GM12878 (cell line): ENCODE measurements around the gene PTCD2. TPM values are rescaled to one million over a fixed set of nuclear protein-coding genes. Genes with fewer than 3 reads are reported as not detected.

Source experiments
- ATAC-seq: fragments of 200-7000 bp; cut with Tn5 transposase; 3 replicates; pipeline ENCODE4 v1.9.1; 2020; ENCODE audit warnings: mild to moderate bottlenecking, moderate library complexity
- BruUV-seq: library from RNA; stranded (reverse); fragments of 400-500 nt; replicated peaks from 2 replicates; lab custom pipeline; 2021; lab: Mats Ljungman, UMichigan
- CTCF ChIA-PET: fragments of 300-600 bp; sonication (Branson Sonifier 250); formaldehyde crosslinking; extraction: SDS; loops from one replicate; lab custom pipeline; 2021; ENCODE audit warnings: inconsistent platforms; lab: Yijun Ruan, JAX
- POLR2A ChIA-PET: fragments of 350-600 bp; formaldehyde crosslinking; extraction: SDS; loops from one replicate; lab custom pipeline; 2021; ENCODE audit warnings: inconsistent platforms; lab: Charles Lee
- RAD21 ChIA-PET: fragments of 300-600 bp; sonication (Branson Sonifier 250); formaldehyde crosslinking; loops from one replicate; lab custom pipeline; 2023; ENCODE audit warnings: antibody characterized with exemption; ENCODE audit not compliant: unreplicated experiment; lab: Charles Lee
- SMC1A ChIA-PET: fragments of 300-600 bp; sonication (Branson Sonifier 250); formaldehyde crosslinking; loops from one replicate; lab custom pipeline; 2023; ENCODE audit not compliant: unreplicated experiment, uncharacterized antibody; lab: Charles Lee
- DNase-seq: peaks from one replicate; pipeline ENCODE4 v3.0.0-alpha.2; 2011; ENCODE audit warnings: low read depth, low spot score
- FAIRE-seq: peaks from 3 replicates; lab custom pipeline; 2011; peaks lifted over from hg19 to GRCh38; lab: Jason Lieb, UNC
- H2AFZ ChIP-seq: 2 replicates; pipeline ENCODE4 v1.6.0; 2011; ENCODE audit warnings: low read depth, low read length, control low read depth; ENCODE audit not compliant: control insufficient read depth
- H3K27ac ChIP-seq: 2 replicates; pipeline ENCODE4 v1.5.1; 2011; ENCODE audit warnings: control low read depth; ENCODE audit not compliant: control insufficient read depth, insufficient read depth
- H3K27me3 ChIP-seq, 2 experiments: replicated peaks in 1 of 2; 2 replicates each; pipeline versions ENCODE4 v1.6.0 to v1.6.1; 2011; ENCODE audit warnings: low read length in 1 of 2; ENCODE audit not compliant: control insufficient read depth in 2 of 2, insufficient read depth in 2 of 2
- H3K36me3 ChIP-seq, 2 experiments: 2 replicates each; pipeline ENCODE4 v1.5.1; 2011; ENCODE audit warnings: low read length in 1 of 2; ENCODE audit not compliant: control insufficient read depth in 2 of 2, insufficient read depth in 2 of 2
- H3K4me1 ChIP-seq: 2 replicates; pipeline ENCODE4 v1.6.1; 2011; ENCODE audit warnings: mild to moderate bottlenecking, low read length, moderate library complexity, mixed read lengths; ENCODE audit not compliant: control insufficient read depth, insufficient read depth
- H3K4me2 ChIP-seq: 2 replicates; pipeline ENCODE4 v1.6.0; 2011; ENCODE audit warnings: control low read depth; ENCODE audit not compliant: control insufficient read depth, insufficient read depth
- H3K4me3 ChIP-seq: fragments of 200-600 bp; sonication (generic); 2 replicates; pipeline ENCODE4 v1.5.1; 2016
- H3K79me2 ChIP-seq: 2 replicates; pipeline ENCODE4 v1.6.0; 2011; ENCODE audit warnings: low read length; ENCODE audit not compliant: control insufficient read depth, insufficient read depth
- H3K9ac ChIP-seq: 2 replicates; pipeline ENCODE4 v1.8.0; 2011; ENCODE audit warnings: low read length, control low read depth, mixed read lengths; ENCODE audit not compliant: control insufficient read depth, insufficient read depth
- H3K9me3 ChIP-seq: replicated peaks from 3 replicates; pipeline ENCODE4 v1.5.1; 2011; ENCODE audit warnings: mild to moderate bottlenecking, low read length; ENCODE audit not compliant: control insufficient read depth, insufficient read depth
- H4K20me1 ChIP-seq: 2 replicates; pipeline ENCODE4 v1.6.0; 2011; ENCODE audit not compliant: control insufficient read depth, insufficient read depth
- CEBPB ChIP-seq, 2 experiments: fragments of 150-350 bp in 1 of 2; IDR thresholded peaks; 2 replicates each; pipeline ENCODE4 v1.6.1; 2012 to 2014; ENCODE audit warnings: low read depth in 2 of 2, low read length in 2 of 2, borderline replicate concordance in 1 of 2, inconsistent platforms in 1 of 2
- EP300 ChIP-seq, 2 experiments: fragments of 150-350 bp in 1 of 2; IDR thresholded peaks; 2 replicates each; pipeline ENCODE4 v1.6.1; 2011 to 2012; ENCODE audit warnings: low read depth in 2 of 2, low read length in 2 of 2, borderline replicate concordance in 1 of 2, improper control_type of control experiment in 1 of 2, inconsistent platforms in 1 of 2; ENCODE audit not compliant: control insufficient read depth in 1 of 2
- IRF3 ChIP-seq: fragments of 450-650 bp; IDR thresholded peaks from 2 replicates; pipeline ENCODE4 v1.6.1; 2014; ENCODE audit warnings: mild to moderate bottlenecking
- KDM1A ChIP-seq: fragments of 200-600 bp; sonication (generic); IDR thresholded peaks from 2 replicates; pipeline ENCODE4 v1.6.1; 2016; ENCODE audit warnings: borderline replicate concordance
- NFXL1 ChIP-seq: fragments of 450-650 bp; IDR thresholded peaks from 2 replicates; pipeline ENCODE4 v1.6.1; 2017; ENCODE audit warnings: antibody characterized with exemption, mild to moderate bottlenecking, borderline replicate concordance
- PAX5 ChIP-seq: IDR thresholded peaks from 2 replicates; pipeline ENCODE4 v1.6.1; 2011; ENCODE audit warnings: low read depth, low read length, borderline replicate concordance
- PAX8 ChIP-seq: fragments of 450-650 bp; IDR thresholded peaks from 2 replicates; pipeline ENCODE4 v1.6.1; 2017; ENCODE audit warnings: mild to moderate bottlenecking, moderate library complexity
- RELA ChIP-seq: fragments of 450-650 bp; IDR thresholded peaks from 2 replicates; pipeline ENCODE4 v1.8.0; 2014; ENCODE audit warnings: borderline replicate concordance; ENCODE audit not compliant: partially characterized antibody
- SPI1 ChIP-seq: IDR thresholded peaks from 2 replicates; pipeline ENCODE4 v1.6.1; 2011; ENCODE audit warnings: low read depth, mild to moderate bottlenecking, low read length, moderate library complexity, borderline replicate concordance; ENCODE audit not compliant: insufficient read depth
- TCF3 ChIP-seq: IDR thresholded peaks from 2 replicates; pipeline ENCODE4 v1.6.1; 2012; ENCODE audit warnings: low read depth, mild to moderate bottlenecking, low read length, borderline replicate concordance; ENCODE audit not compliant: insufficient read depth
- YBX1 ChIP-seq: fragments of 450-650 bp; IDR thresholded peaks from 2 replicates; pipeline ENCODE4 v1.6.1; 2016; ENCODE audit warnings: antibody characterized with exemption
- ZBTB4 ChIP-seq: fragments of 450-650 bp; formaldehyde crosslinking; IDR thresholded peaks from 2 replicates; pipeline ENCODE4 v1.4.0; 2022; ENCODE audit warnings: mild to moderate bottlenecking, moderate library complexity
- WGBS: methylation state at CpG from one replicate; pipeline ENCODE4 v1.1.6; 2016; ENCODE audit warnings: low lambda C conversion rate; ENCODE audit not compliant: insufficient replicate concordance, insufficient coverage; ENCODE audit errors: missing lambda C conversion rate; 5-methylcytosine and 5-hydroxymethylcytosine counted together
- in situ Hi-C: fragments of 300-500 bp; cut with MboI; formaldehyde crosslinking; loops from 9 replicates; pipeline ENCODE4 v1.14.3; 2018; ENCODE audit warnings: mixed read lengths
- intact Hi-C: fragments of 100-400 bp; cut with micrococcal nuclease; formaldehyde crosslinking; loops from one replicate; pipeline ENCODE4 v1.14.2; 2022; ENCODE audit not compliant: unreplicated experiment
- polyA plus RNA-seq, 11 experiments: library from polyadenylated mRNA; depleted of rRNA in 4 of 11; unstranded in 6 of 11; stranded (reverse) in 5 of 11; fragments of >200 nt; fragmentation: Nextera tagmentation in 4 of 11; fragmentation: Illumina TruSeq in 1 of 11; extraction: Ambion mirVana in 4 of 11; extraction: Trizol in 1 of 11; gene quantifications; 1 replicate in 1 of 11; 2 replicates in 10 of 11; pipeline versions ENCODE4 v1.2.1 to v1.2.3, GENCODE V29; 2011 to 2016; ENCODE audit warnings: inconsistent platforms in 2 of 11, missing spikeins in 2 of 11, low read depth in 1 of 11
- total RNA-seq, 4 experiments: library from RNA; depleted of rRNA in 3 of 4; stranded (reverse); fragments of >200 nt in 3 of 4; fragmentation: Illumina TruSeq in 1 of 4; extraction: Trizol in 1 of 4; gene quantifications; 2 replicates each; pipeline versions ENCODE4 v1.2.1 to v1.2.3, GENCODE V29; 2013 to 2021

Gene PTCD2
- total and polyA plus RNA-seq, 10 of the 15 experiments (the other 5 are each of a cell fraction or from before 2014, with no cell fraction given), result 8.7 to 15.0 (median 11.9) TPM

- H3K9me3 ChIP-seq, result no peaks in the 10 kb centered on the region
- no peak overlapping the region for H2AFZ ChIP-seq
- DNase-seq (no peak), FAIRE-seq (peak; percentile 35)
- no peak overlapping the region for H3K9ac ChIP-seq
- in situ Hi-C loops (no loop called here), intact Hi-C loops (no loop called here)
- no peak overlapping the region for H3K27ac ChIP-seq
- H4K20me1 ChIP-seq, result no peaks in the 10 kb centered on the region
- no peaks in the 10 kb centered on the region for H3K27me3 ChIP-seq
- BruUV-seq, result no TSS peak
- H3K4me1 ChIP-seq, result no peaks in the 10 kb centered on the region; the same call in 1 of the 2 replicates
- H3K4me2 ChIP-seq, result no peak overlapping the region
- H3K79me2 ChIP-seq, result peaks cover 7% of the 10 kb centered on the region
- ChIA-PET CTCF (no interaction called here), POLR2A (no interaction called here), RAD21 (no interaction called here)
- no peak for TF ChIP-seq EP300 (IDR thresholded peaks at IDR 0.05; ENCODE audit: borderline replicate concordance in 1 of 2, control insufficient read depth in 1 of 2, low read depth in 2 of 2, low read length in 2 of 2)
- no peak for TF ChIP-seq PAX5
- no peak for TF ChIP-seq CEBPB (IDR thresholded peaks at IDR 0.05; ENCODE audit: borderline replicate concordance in 1 of 2, low read depth in 2 of 2, low read length in 2 of 2)
- no peak for TF ChIP-seq ZBTB4 (CRISPR knock-in tag)
- TF ChIP-seq PAX8, result no peak
- TF ChIP-seq IRF3, result no peak
- TF ChIP-seq TCF3, result no peak
- TF ChIP-seq SPI1, result no peak
- TF ChIP-seq YBX1, result no peak
- TF ChIP-seq RELA, result no peak
- no peak for TF ChIP-seq NFXL1
- no peak for TF ChIP-seq KDM1A
- TF ChIP-seq, all 136 proteins: peak for 0
- no peak overlapping the region for H3K4me3 ChIP-seq
- SMC1A ChIA-PET, result no interaction called here
- H3K36me3 ChIP-seq, result peaks cover 0 to 20% of the 10 kb centered on the region in 2 experiments
- no peak for ATAC-seq
- 62% methylated on average over 4 of the region's 4 CpGs for WGBS
Observed at GRCh38 chr5:72325566-72326305, 5.6 kb downstream of the PTCD2 start.
